CD4-positive, alpha-beta T cell (primary cell): ENCODE measurements around the gene MSANTD2. TPM values are rescaled to one million over a fixed set of nuclear protein-coding genes. Genes with fewer than 3 reads are reported as not detected.

ENCODE experiments used
- ATAC-seq: fragments of 200-7000 bp; cut with Tn5 transposase; one replicate; pipeline ENCODE4 v1.10.0; 2022; ENCODE audit warnings: mild to moderate bottlenecking; ENCODE audit not compliant: poor library complexity
- CTCF ChIA-PET: fragments of 350-600 bp; sonication (Branson Sonifier 250); formaldehyde crosslinking; loops from one replicate; lab custom pipeline; 2021; ENCODE audit warnings: antibody characterized with exemption, inconsistent platforms; lab: Charles Lee
- POLR2A ChIA-PET: fragments of 350-600 bp; sonication (Branson Sonifier 250); formaldehyde crosslinking; loops from one replicate; lab custom pipeline; 2021; ENCODE audit warnings: antibody characterized with exemption, inconsistent platforms; lab: Charles Lee
- DNase-seq, 14 experiments: peaks; one replicate each; pipeline ENCODE4 v3.0.0-alpha.2; 2013 to 2020; ENCODE audit warnings: mixed read lengths in 2 of 14
- H3K27ac ChIP-seq, 2 donors: one replicate each; pipeline versions ENCODE4 v1.5.1 to v1.7.0; 2013; ENCODE audit warnings: low read length in 2 of 2, low read depth in 1 of 2, mild to moderate bottlenecking in 1 of 2
- H3K27me3 ChIP-seq, 2 experiments: 1 replicate in 1 of 2; 2 replicates in 1 of 2; pipeline versions ENCODE4 v1.6.1 to v1.7.0; 2013; ENCODE audit warnings: low read length in 2 of 2, control low read depth in 1 of 2, mild to moderate bottlenecking in 1 of 2, moderate library complexity in 1 of 2; ENCODE audit not compliant: insufficient read depth in 2 of 2, control insufficient read depth in 1 of 2
- H3K36me3 ChIP-seq: one replicate; pipeline ENCODE4 v1.6.1; 2013; ENCODE audit warnings: low read length, control low read depth; ENCODE audit not compliant: insufficient read depth
- H3K4me1 ChIP-seq: one replicate; pipeline ENCODE4 v1.6.1; 2013; ENCODE audit warnings: low read length, control low read depth; ENCODE audit not compliant: insufficient read depth
- H3K4me3 ChIP-seq: one replicate; pipeline ENCODE4 v1.5.1; 2013; ENCODE audit warnings: mild to moderate bottlenecking, low read length, moderate library complexity
- H3K9me3 ChIP-seq, 2 experiments: 1 replicate in 1 of 2; 2 replicates in 1 of 2; pipeline versions ENCODE4 v1.6.1 to v1.7.0; 2013; ENCODE audit warnings: low read length in 2 of 2, mild to moderate bottlenecking in 2 of 2, control low read depth in 1 of 2, moderate library complexity in 1 of 2; ENCODE audit not compliant: control insufficient read depth in 1 of 2, insufficient read depth in 1 of 2
- H3K27ac Mint-ChIP-seq: one replicate; pipeline ENCODE4 v1.8.0; 2020; ENCODE audit warnings: mixed read lengths
- H3K27me3 Mint-ChIP-seq: one replicate; pipeline ENCODE4 v1.8.0; 2021; ENCODE audit warnings: mixed read lengths
- H3K36me3 Mint-ChIP-seq: one replicate; pipeline ENCODE4 v1.8.0; 2021; ENCODE audit warnings: low read depth, mixed read lengths
- H3K4me1 Mint-ChIP-seq: one replicate; pipeline ENCODE4 v1.8.0; 2021; ENCODE audit warnings: low read depth, mixed read lengths
- H3K4me3 Mint-ChIP-seq: one replicate; pipeline ENCODE4 v1.8.0; 2020; ENCODE audit warnings: mild to moderate bottlenecking, mixed read lengths
- H3K9me3 Mint-ChIP-seq: one replicate; pipeline ENCODE4 v1.8.0; 2020; ENCODE audit warnings: mixed read lengths
- intact Hi-C, 2 experiments: fragments of 100-400 bp; cut with DNase I in 1 of 2; cut with micrococcal nuclease in 1 of 2; formaldehyde crosslinking; loops; one replicate each; pipeline versions ENCODE4 v1.15.1 to v1.9.0; 2023 to 2025; cut with DNase I, micrococcal nuclease
- total RNA-seq, 174 experiments: library from RNA in 2 of 174; stranded (reverse) in 2 of 174; gene quantifications; one replicate each; pipeline ENCODE4 v1.2.3 and lab custom pipeline; 2021 to 2026
- TF ChIP-seq, protein P1 (sequence below): fragments of 200-600 bp; IDR thresholded peaks from one replicate; pipeline ENCODE4 v1.8.0; 2022; ENCODE audit warnings: antibody characterized with exemption, mild to moderate bottlenecking

MSANTD2 gene
- total RNA-seq, 2 experiments from 2014 or later, result 4.2 to 5.1 TPM

DNA sequence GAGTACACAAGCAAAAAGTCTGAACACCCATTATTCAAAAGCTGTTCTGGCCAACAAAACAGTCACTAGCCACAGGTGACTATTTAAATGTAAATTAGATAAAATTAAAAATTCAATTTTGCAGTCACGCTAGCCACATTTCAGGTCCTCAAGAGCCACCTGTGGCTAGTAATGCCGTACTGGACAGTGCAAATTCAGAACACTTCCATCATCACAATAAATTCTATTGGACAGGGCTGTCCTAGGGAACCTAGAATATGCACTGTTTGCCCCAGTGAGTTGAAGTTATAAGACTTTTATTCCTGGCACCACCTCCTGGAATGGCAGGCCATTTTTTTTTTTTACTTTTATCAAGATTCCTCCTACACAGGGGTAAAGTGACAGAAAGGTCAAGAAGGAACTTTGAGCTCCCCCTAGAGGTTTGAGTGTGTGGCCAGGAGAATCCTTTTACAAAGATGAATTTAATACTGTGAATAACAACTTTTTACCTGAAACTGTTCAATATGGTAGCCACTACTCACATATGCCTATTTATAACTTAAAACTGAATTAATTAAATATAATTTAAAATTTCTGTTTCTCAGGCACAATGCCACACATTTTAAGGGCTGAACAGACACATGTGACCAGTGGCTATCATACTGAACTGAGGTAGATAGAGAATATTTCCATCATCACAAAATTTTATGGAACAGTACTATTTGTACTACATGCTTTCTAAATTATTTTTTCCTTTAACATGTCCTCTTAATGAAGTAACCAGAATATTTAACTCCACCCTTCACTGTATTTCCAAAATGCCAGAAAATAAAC is 6.5 kb downstream of the MSANTD2 start:
- Histone ChIP-seq H3K9me3 (no peaks in the 10 kb centered on the region), H3K4me1 (peaks cover 3% of the 10 kb centered on the region), H3K36me3 (no peaks in the 10 kb centered on the region), H3K27ac (no peak overlapping the region), H3K27me3 (no peaks in the 10 kb centered on the region), H3K4me3 (no peak overlapping the region)
- H3K4me1 Mint-ChIP-seq, result peaks cover 46% of the 10 kb centered on the region
- POLR2A ChIA-PET, result interaction anchor here (1.1 to 1.7 kb wide), 4 partner anchors 47 to 125 kb away, joined by 3 to 6 read pairs (median 4); partner anchors contain the start of genes SIAE and SPA17
- no peaks in the 10 kb centered on the region for H3K36me3 Mint-ChIP-seq
- H3K27me3 Mint-ChIP-seq, result no peaks in the 10 kb centered on the region
- CTCF ChIA-PET, result interaction anchor here (0.9 to 3.1 kb wide), 16 partner anchors 8 to 130 kb away, joined by 3 to 31 read pairs (median 4); partner anchors contain the start of genes ESAM, SIAE and SPA17
- TF ChIP-seq, protein P1, sequence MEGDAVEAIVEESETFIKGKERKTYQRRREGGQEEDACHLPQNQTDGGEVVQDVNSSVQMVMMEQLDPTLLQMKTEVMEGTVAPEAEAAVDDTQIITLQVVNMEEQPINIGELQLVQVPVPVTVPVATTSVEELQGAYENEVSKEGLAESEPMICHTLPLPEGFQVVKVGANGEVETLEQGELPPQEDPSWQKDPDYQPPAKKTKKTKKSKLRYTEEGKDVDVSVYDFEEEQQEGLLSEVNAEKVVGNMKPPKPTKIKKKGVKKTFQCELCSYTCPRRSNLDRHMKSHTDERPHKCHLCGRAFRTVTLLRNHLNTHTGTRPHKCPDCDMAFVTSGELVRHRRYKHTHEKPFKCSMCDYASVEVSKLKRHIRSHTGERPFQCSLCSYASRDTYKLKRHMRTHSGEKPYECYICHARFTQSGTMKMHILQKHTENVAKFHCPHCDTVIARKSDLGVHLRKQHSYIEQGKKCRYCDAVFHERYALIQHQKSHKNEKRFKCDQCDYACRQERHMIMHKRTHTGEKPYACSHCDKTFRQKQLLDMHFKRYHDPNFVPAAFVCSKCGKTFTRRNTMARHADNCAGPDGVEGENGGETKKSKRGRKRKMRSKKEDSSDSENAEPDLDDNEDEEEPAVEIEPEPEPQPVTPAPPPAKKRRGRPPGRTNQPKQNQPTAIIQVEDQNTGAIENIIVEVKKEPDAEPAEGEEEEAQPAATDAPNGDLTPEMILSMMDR, result peak; percentile 84
- H3K27ac Mint-ChIP-seq, result no peak overlapping the region
- intact Hi-C loops, result loop anchor here (1.0 to 10.0 kb wide), 4 partner anchors 29 to 129 kb away; no protein-coding TSS in a partner anchor
- H3K9me3 Mint-ChIP-seq, result no peaks in the 10 kb centered on the region
- peak in 4 of 14 experiments; percentile 35 to 71 (median 62) for DNase-seq
- ATAC-seq, result no peak
- H3K4me3 Mint-ChIP-seq, result no peak overlapping the region

DNA sequence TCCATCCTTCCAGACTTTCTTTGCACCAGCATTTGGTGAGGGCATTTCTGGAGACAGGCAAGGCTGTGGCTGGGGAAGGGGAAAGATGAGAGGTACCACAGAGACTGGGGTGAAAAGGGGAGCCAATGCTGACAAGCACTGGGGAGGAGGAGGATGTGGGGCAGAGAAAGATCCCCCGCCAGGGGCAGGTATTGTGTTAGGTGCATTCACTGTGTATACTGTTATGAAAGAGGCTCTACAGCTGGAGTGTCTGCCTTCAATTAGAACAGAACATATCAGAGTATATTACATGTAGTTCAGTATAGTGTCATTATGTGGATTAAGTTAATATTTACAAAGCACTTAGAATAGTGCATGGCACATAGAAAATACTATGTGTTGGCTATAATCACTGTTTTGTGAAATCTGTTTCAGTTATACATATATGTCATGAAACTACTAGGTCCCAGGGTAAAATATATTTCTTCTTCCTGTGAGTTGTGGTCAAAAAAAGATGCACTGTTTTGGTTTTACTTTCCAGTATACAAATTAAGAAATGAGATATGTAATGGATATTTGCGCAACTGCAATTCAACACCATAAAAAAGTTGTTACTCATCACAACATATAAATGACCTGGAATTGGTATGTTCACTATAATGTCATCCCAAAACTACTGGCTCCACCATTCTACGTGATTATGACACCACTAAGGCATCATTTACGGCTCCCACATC is 8.4 kb downstream of the MSANTD2 start:
- no peaks in the 10 kb centered on the region for H3K27me3 Mint-ChIP-seq
- H3K27ac ChIP-seq, result no peak overlapping the region
- no peak for ATAC-seq
- ChIA-PET CTCF (interaction anchor here (1.6 kb wide), 2 partner anchors 9 to 123 kb away, joined by 3 to 4 read pairs; no protein-coding TSS in a partner anchor), POLR2A (no interaction called here)
- H3K27ac Mint-ChIP-seq, result no peak overlapping the region
- no peaks in the 10 kb centered on the region for H3K27me3 ChIP-seq
- no peaks in the 10 kb centered on the region for H3K36me3 ChIP-seq
- H3K9me3 Mint-ChIP-seq, result no peaks in the 10 kb centered on the region
- H3K36me3 Mint-ChIP-seq, result no peaks in the 10 kb centered on the region
- no peak overlapping the region for H3K4me3 Mint-ChIP-seq
- no peak overlapping the region for H3K4me3 ChIP-seq
- no peak for DNase-seq
- H3K9me3 ChIP-seq, result no peaks in the 10 kb centered on the region
- intact Hi-C loops, result loop anchor here (2.0 to 10.0 kb wide), 3 partner anchors 27 to 127 kb away; no protein-coding TSS in a partner anchor
- H3K4me1 ChIP-seq, result no peaks in the 10 kb centered on the region
- TF ChIP-seq, protein P1, result no peak
- H3K4me1 Mint-ChIP-seq, result peaks cover 36% of the 10 kb centered on the region

DNA sequence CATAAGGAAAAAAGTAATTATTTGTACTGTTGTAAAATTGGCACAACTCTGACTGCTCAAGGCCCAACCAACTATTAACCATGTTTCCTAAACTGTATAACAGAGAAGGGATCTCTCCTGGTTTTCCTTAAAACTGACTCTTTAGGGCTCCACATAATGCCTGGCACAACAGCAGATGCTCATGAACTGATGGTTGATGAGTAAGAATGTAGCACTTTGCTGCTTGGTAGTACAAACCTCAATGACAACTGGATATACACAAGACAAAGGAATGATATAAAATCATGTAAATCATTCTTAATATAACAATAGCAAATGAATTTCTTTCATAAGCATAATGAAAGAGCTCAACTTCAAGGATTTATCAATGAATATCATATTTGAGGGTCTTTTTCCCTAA is 11.7 kb downstream of the MSANTD2 start:
- no peak overlapping the region for H3K27ac ChIP-seq
- H3K27me3 Mint-ChIP-seq, result no peaks in the 10 kb centered on the region
- H3K4me1 Mint-ChIP-seq, result peaks cover 31% of the 10 kb centered on the region
- no peaks in the 10 kb centered on the region for H3K9me3 ChIP-seq
- no peaks in the 10 kb centered on the region for H3K9me3 Mint-ChIP-seq
- no peak for DNase-seq
- intact Hi-C loops, result no loop called here
- no peak for ATAC-seq
- no peaks in the 10 kb centered on the region for H3K36me3 ChIP-seq
- H3K4me1 ChIP-seq, result no peaks in the 10 kb centered on the region
- no peaks in the 10 kb centered on the region for H3K27me3 ChIP-seq
- H3K36me3 Mint-ChIP-seq, result no peaks in the 10 kb centered on the region
- POLR2A ChIA-PET, result no interaction called here
- TF ChIP-seq, protein P1, result no peak
- CTCF ChIA-PET, result interaction anchor here (1.1 to 1.7 kb wide), 2 partner anchors 12 to 119 kb away, joined by 4 read pairs; partner anchors contain the start of gene MSANTD2
- no peak overlapping the region for H3K4me3 ChIP-seq
- H3K27ac Mint-ChIP-seq, result no peak overlapping the region
- no peak overlapping the region for H3K4me3 Mint-ChIP-seq
